Calu3 (cell line): ENCODE data around the gene RNPC3. TPM values are rescaled to one million over a fixed set of nuclear protein-coding genes. Genes with fewer than 3 reads are reported as not detected.
A peak's percentile ranks its signal among the peaks of the same experiment; 100 is the strongest.

Experiments used
- Bru-seq: library from RNA; stranded (reverse); fragments of 400-500 nt; gene quantifications from one replicate; lab custom pipeline; 2021; lab: Mats Ljungman, UMichigan
- BruChase-seq, 2 experiments: library from RNA; stranded (reverse); fragments of 400-500 nt; gene quantifications; one replicate each; lab custom pipeline; 2021; lab: Mats Ljungman, UMichigan
- BruUV-seq: library from RNA; stranded (reverse); fragments of 400-500 nt; replicated peaks from 2 replicates; lab custom pipeline; 2021; lab: Mats Ljungman, UMichigan
- CTCF ChIA-PET: fragments of 300-600 bp; sonication (Branson Sonifier 250); formaldehyde crosslinking; loops from one replicate; lab custom pipeline; 2022; ENCODE audit warnings: antibody characterized with exemption; lab: Charles Lee
- DNase-seq: peaks from one replicate; pipeline ENCODE4 v3.0.0; 2022
- H3K27ac Mint-ChIP-seq: one replicate; pipeline ENCODE4 v1.8.0; 2022; ENCODE audit warnings: mixed read lengths; ENCODE audit not compliant: unreplicated experiment
- H3K27me3 Mint-ChIP-seq: one replicate; pipeline ENCODE4 v1.8.0; 2022; ENCODE audit warnings: mixed read lengths; ENCODE audit not compliant: unreplicated experiment
- H3K36me3 Mint-ChIP-seq: one replicate; pipeline ENCODE4 v1.8.0; 2022; ENCODE audit warnings: mild to moderate bottlenecking, moderate library complexity, mixed read lengths; ENCODE audit not compliant: insufficient read depth, unreplicated experiment
- H3K4me1 Mint-ChIP-seq: one replicate; pipeline ENCODE4 v1.8.0; 2022; ENCODE audit warnings: mild to moderate bottlenecking, low read depth, mixed read lengths; ENCODE audit not compliant: unreplicated experiment
- H3K4me3 Mint-ChIP-seq: one replicate; pipeline ENCODE4 v1.8.0; 2022; ENCODE audit warnings: mild to moderate bottlenecking, low read depth, moderate library complexity, mixed read lengths; ENCODE audit not compliant: unreplicated experiment
- H3K9me3 Mint-ChIP-seq: one replicate; pipeline ENCODE4 v1.8.0; 2022; ENCODE audit warnings: low read depth, mixed read lengths; ENCODE audit not compliant: unreplicated experiment
- CTCF ChIP-seq: fragments of 200-600 bp; IDR thresholded peaks from one replicate; pipeline ENCODE4 v1.8.0; 2022; ENCODE audit warnings: antibody characterized with exemption; ENCODE audit not compliant: unreplicated experiment
- intact Hi-C: fragments of 100-400 bp; cut with micrococcal nuclease; formaldehyde crosslinking; loops from one replicate; pipeline ENCODE4 v1.10.0; 2022; ENCODE audit not compliant: unreplicated experiment
- long read RNA-seq: library from polyadenylated mRNA; stranded (forward); transcript quantifications from one replicate; pipeline ENCODE4 v2.0.0, GENCODE V29; 2022
- total RNA-seq: library from RNA; stranded (reverse); gene quantifications from 2 replicates; pipeline ENCODE4 v1.2.3, GENCODE V29; 2022

Gene RNPC3
- total RNA-seq (15.7 and 21.0 TPM in 2 replicates), Bru-seq, nascent RNA (percentile 85 among the genes with signal in this experiment), BruChase-seq, experiment 1, labeled RNA remaining after a 6-hour chase (percentile 68 among the genes with signal in this experiment), BruChase-seq, experiment 2, labeled RNA remaining after a 2-hour chase (percentile 65 among the genes with signal in this experiment)
- long read RNA-seq, partial matches to known transcripts = 1 of 4 reads
- long read RNA-seq, other reads (novel, unspliced or antisense) = 3 of 4 reads

GRCh38 chr1:103525607-103526507 is at the start of gene RNPC3:
Gene RNPC3 (plus strand): TSS chr1:103525699. CDS start chr1:103526071, 372 bp downstream.
- no peaks in the 10 kb centered on the region for H3K27me3 Mint-ChIP-seq
- CTCF ChIA-PET = interaction anchor here (0.7 kb wide), 1 partner anchor 125 kb away, joined by 5 read pairs; no protein-coding TSS in a partner anchor
- no peaks in the 10 kb centered on the region for H3K9me3 Mint-ChIP-seq
- DNase-seq = peak; percentile 69
- peak within 1 kb of the TSS; percentile 96 for H3K27ac Mint-ChIP-seq
- H3K4me1 Mint-ChIP-seq = peaks cover 27% of the 10 kb centered on the region
- no peak for TF ChIP-seq CTCF
- BruUV-seq = TSS peak; percentile 72
- intact Hi-C loops = no loop called here
- H3K4me3 Mint-ChIP-seq = peak within 1 kb of the TSS; percentile 88
- H3K36me3 Mint-ChIP-seq = peaks cover 16% of the 10 kb centered on the region

- Mint-ChIP-seq H3K27me3 (no peaks in the 10 kb centered on the region), H3K9me3 (no peaks in the 10 kb centered on the region), H3K36me3 (no peaks in the 10 kb centered on the region), H3K4me1 (no peaks in the 10 kb centered on the region), H3K4me3 (no peak overlapping the region), H3K27ac (no peak overlapping the region)
- CTCF ChIA-PET = no interaction called here
- DNase-seq = no peak
- intact Hi-C loops = no loop called here
- no TSS peak for BruUV-seq
- no peak for TF ChIP-seq CTCF
Measured at GRCh38 chr1:103477101-103477500, 48.4 kb upstream of the RNPC3 start.

- no peak for DNase-seq
- no peaks in the 10 kb centered on the region for H3K27me3 Mint-ChIP-seq
- CTCF ChIA-PET = no interaction called here
- no peak overlapping the region for H3K4me3 Mint-ChIP-seq
- intact Hi-C loops = no loop called here
- H3K4me1 Mint-ChIP-seq = no peaks in the 10 kb centered on the region
- no TSS peak for BruUV-seq
- no peaks in the 10 kb centered on the region for H3K36me3 Mint-ChIP-seq
- H3K9me3 Mint-ChIP-seq = peaks cover 4% of the 10 kb centered on the region
- no peak for TF ChIP-seq CTCF
- H3K27ac Mint-ChIP-seq = no peak overlapping the region
Measured at GRCh38 chr1:103489935-103490334, 35.6 kb upstream of the RNPC3 start.

GRCh38 chr1:103492003-103492625 is 33.4 kb upstream of the RNPC3 start:
- Mint-ChIP-seq H3K36me3 (no peaks in the 10 kb centered on the region), H3K4me3 (no peak overlapping the region), H3K27ac (no peak overlapping the region), H3K9me3 (peaks cover 4% of the 10 kb centered on the region), H3K27me3 (no peaks in the 10 kb centered on the region), H3K4me1 (no peaks in the 10 kb centered on the region)
- no TSS peak for BruUV-seq
- CTCF ChIA-PET = no interaction called here
- no peak for TF ChIP-seq CTCF
- intact Hi-C loops = no loop called here
- DNase-seq = peak; percentile 1
